RWPE2 (cell line): ENCODE data around the gene TNIP1.

ENCODE experiments used
- ATAC-seq: fragments of 200-7000 bp; cut with Tn5 transposase; 3 replicates; pipeline ENCODE4 v1.9.1; 2021; ENCODE audit warnings: low read depth
- DNase-seq: peaks from one replicate; pipeline ENCODE4 v3.0.0-alpha.2; 2020; ENCODE audit warnings: low spot score
- H3K27ac ChIP-seq: fragments of 450-650 bp; 2 replicates; pipeline ENCODE4 v1.5.1; 2017; ENCODE audit warnings: mild to moderate bottlenecking; ENCODE audit not compliant: poor library complexity, severe bottlenecking
- H3K27me3 ChIP-seq: fragments of 250-450 bp; sonication (Bioruptor Pico); 2 replicates; pipeline ENCODE4 v1.5.1; 2021; ENCODE audit warnings: mild to moderate bottlenecking, moderate library complexity; ENCODE audit not compliant: insufficient read depth, poor library complexity, severe bottlenecking
- H3K36me3 ChIP-seq: fragments of 250-450 bp; sonication (Bioruptor Pico); 2 replicates; pipeline ENCODE4 v1.5.1; 2020; ENCODE audit warnings: low read depth, mild to moderate bottlenecking, moderate library complexity
- H3K4me1 ChIP-seq: fragments of 250-450 bp; sonication (Bioruptor Pico); 2 replicates; pipeline ENCODE4 v1.5.1; 2021; ENCODE audit warnings: mild to moderate bottlenecking, moderate library complexity; ENCODE audit not compliant: insufficient read depth, poor library complexity, severe bottlenecking
- H3K4me3 ChIP-seq: fragments of 250-450 bp; sonication (Bioruptor Pico); 2 replicates; pipeline ENCODE4 v1.5.1; 2021; ENCODE audit warnings: mild to moderate bottlenecking, moderate library complexity; ENCODE audit not compliant: severe bottlenecking
- H3K9me3 ChIP-seq: fragments of 250-450 bp; sonication (Bioruptor Pico); 2 replicates; pipeline ENCODE4 v1.5.1; 2021; ENCODE audit warnings: mild to moderate bottlenecking, moderate library complexity; ENCODE audit not compliant: severe bottlenecking
- CTCF ChIP-seq: fragments of 450-650 bp; IDR thresholded peaks from one replicate; pipeline ENCODE4 v1.5.1; 2017; ENCODE audit warnings: mild to moderate bottlenecking, moderate library complexity; ENCODE audit not compliant: poor library complexity, severe bottlenecking

Gene TNIP1

GRCh38 chr5:150999704-151000442, 81.0 kb downstream of the TNIP1 start:
- ATAC-seq (peak; percentile 49), DNase-seq (no peak)
- H3K9me3 ChIP-seq, result no peaks in the 10 kb centered on the region
- H3K27me3 ChIP-seq, result no peaks in the 10 kb centered on the region
- TF ChIP-seq CTCF, result no peak
- no peaks in the 10 kb centered on the region for H3K4me1 ChIP-seq
- no peaks in the 10 kb centered on the region for H3K36me3 ChIP-seq
- H3K27ac ChIP-seq, result no peak overlapping the region
- H3K4me3 ChIP-seq, result no peak overlapping the region

GRCh38 chr5:150993826-150994412, 86.9 kb downstream of the TNIP1 start:
- Histone ChIP-seq H3K27me3 (no peaks in the 10 kb centered on the region), H3K27ac (no peak overlapping the region), H3K4me3 (no peak overlapping the region), H3K4me1 (no peaks in the 10 kb centered on the region), H3K9me3 (no peaks in the 10 kb centered on the region), H3K36me3 (no peaks in the 10 kb centered on the region)
- DNase-seq (no peak), ATAC-seq (no peak)
- no peak for TF ChIP-seq CTCF

GRCh38 chr5:150993422-150993821, 87.4 kb downstream of the TNIP1 start:
- no peak for TF ChIP-seq CTCF
- DNase-seq, result no peak
- no peaks in the 10 kb centered on the region for H3K9me3 ChIP-seq
- ATAC-seq, result no peak
- no peak overlapping the region for H3K4me3 ChIP-seq
- H3K4me1 ChIP-seq, result no peaks in the 10 kb centered on the region
- no peaks in the 10 kb centered on the region for H3K36me3 ChIP-seq
- no peak overlapping the region for H3K27ac ChIP-seq
- H3K27me3 ChIP-seq, result no peaks in the 10 kb centered on the region

GRCh38 chr5:150992705-150993104, 88.1 kb downstream of the TNIP1 start:
- TF ChIP-seq CTCF, result no peak
- Histone ChIP-seq H3K27me3 (no peaks in the 10 kb centered on the region), H3K27ac (no peak overlapping the region), H3K4me1 (no peaks in the 10 kb centered on the region), H3K36me3 (no peaks in the 10 kb centered on the region), H3K4me3 (no peak overlapping the region), H3K9me3 (no peaks in the 10 kb centered on the region)
- ATAC-seq, result no peak
- DNase-seq, result no peak

GRCh38 chr5:150989695-150990094, 91.1 kb downstream of the TNIP1 start:
- peak; percentile 21 for TF ChIP-seq CTCF
- Histone ChIP-seq H3K27ac (no peak overlapping the region), H3K4me3 (no peak overlapping the region), H3K4me1 (no peaks in the 10 kb centered on the region), H3K36me3 (no peaks in the 10 kb centered on the region), H3K9me3 (no peaks in the 10 kb centered on the region), H3K27me3 (no peaks in the 10 kb centered on the region)
- DNase-seq (no peak), ATAC-seq (0 out of 3 replicates have a peak, but pooled peaks have one; percentile 33)
